ENCODE data around the gene HHATL. TPM values are rescaled to one million over a fixed set of nuclear protein-coding genes. Genes with fewer than 3 reads are reported as not detected.

Gene HHATL
- polyA plus RNA-seq, 3 donors, result not detected

DNA sequence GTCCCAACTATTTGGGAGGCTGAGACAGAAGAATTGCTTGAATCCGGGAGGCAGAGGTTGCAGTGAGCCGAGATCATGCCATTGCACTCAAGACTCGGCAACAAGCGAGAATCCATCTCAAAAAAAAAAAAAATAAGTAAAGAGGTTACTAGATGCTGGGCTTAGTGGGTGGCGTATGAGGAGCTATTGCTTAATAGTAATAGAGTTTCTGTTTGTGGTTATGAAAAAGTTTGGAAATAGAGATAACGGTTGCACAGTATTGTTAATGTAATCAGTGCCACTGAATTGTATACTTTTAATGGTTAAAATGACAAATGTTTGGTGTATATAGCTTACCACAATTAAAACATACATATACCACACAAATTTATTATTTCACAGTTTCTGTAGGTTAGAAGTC is 14.7 kb upstream of the HHATL start:
- H3K9ac ChIP-seq (ENCODE audit: insufficient read depth, low read length, poor library complexity, severe bottlenecking), result no peak overlapping the region
- intact Hi-C loops (cut with micrococcal nuclease), result no loop called here
- peak overlapping the region in 3 of 7 donors; percentile 50 to 53 (median 50) for H3K27ac Mint-ChIP-seq

DNA sequence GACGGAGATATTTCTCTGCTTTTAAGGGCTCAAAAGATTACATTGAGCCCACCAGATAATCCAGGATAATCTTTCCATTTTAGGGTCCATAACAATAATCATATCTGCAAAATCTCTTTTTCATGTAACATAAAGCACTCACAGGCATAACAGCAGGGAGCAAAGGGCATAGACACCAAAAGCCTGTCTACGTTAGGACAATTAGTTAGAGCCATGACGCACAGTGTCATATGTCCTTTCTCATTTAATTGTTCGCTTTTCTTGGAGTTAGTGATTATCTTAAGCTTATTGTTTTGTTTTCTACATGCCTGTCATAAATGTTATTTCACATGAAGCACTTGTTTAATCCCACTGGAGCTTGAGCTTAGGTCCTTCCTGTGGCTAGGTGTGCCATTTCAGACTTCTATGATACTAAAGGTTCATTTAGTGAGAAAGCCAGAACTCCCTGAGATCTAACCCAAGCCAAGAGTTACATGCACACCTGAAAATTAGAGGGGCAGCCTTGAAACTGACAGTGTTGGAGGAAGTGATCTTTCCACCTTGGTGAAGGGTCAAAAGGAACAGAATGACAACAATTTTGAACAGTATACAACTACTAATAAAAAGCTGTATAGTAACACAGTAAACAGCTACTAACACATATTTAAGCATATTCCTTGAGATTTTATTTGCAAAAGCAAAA is 11.7 kb upstream of the HHATL start:
- Histone ChIP-seq H3K9me3 (replicated peaks in 1 of 2; ENCODE audit: control insufficient read depth in 1 of 2, insufficient read depth in 1 of 2, low read length in 2 of 2) (no peaks in the 10 kb centered on the region), H4K20me1 (ENCODE audit: insufficient read depth, low read length) (no peaks in the 10 kb centered on the region), H3K36me3 (replicated peaks in 1 of 2; ENCODE audit: control insufficient read depth in 1 of 2, insufficient read depth in 2 of 2, low read length in 2 of 2) (no peaks in the 10 kb centered on the region), H3K4me1 (ENCODE audit: control insufficient read depth in 1 of 2, insufficient read depth in 2 of 2, low read length in 2 of 2) (peaks cover 30 to 36% of the 10 kb centered on the region in 2 donors), H3K27me3 (ENCODE audit: control insufficient read depth in 2 of 2, insufficient read depth in 2 of 2, low read length in 2 of 2) (no peaks in the 10 kb centered on the region), H2AFZ (ENCODE audit: insufficient read depth, low read depth, low read length, poor library complexity, severe bottlenecking) (no peak overlapping the region), H3K79me2 (ENCODE audit: insufficient read depth, low read length) (no peaks in the 10 kb centered on the region), H3K9ac (ENCODE audit: insufficient read depth, low read length, poor library complexity, severe bottlenecking) (no peak overlapping the region), H3K27ac (ENCODE audit: low read depth in 1 of 2, low read length in 2 of 2) (no peak overlapping the region), H3K4me2 (replicated peaks; ENCODE audit: extremely low read depth, low read length, poor library complexity, severe bottlenecking) (no peak overlapping the region), H3K4me3 (replicated peaks in 1 of 3; ENCODE audit: low read depth in 2 of 3, low read length in 3 of 3) (no peak overlapping the region)
- H3K4me3 Mint-ChIP-seq, result no peak overlapping the region
- intact Hi-C loops (cut with micrococcal nuclease), result no loop called here
- peaks cover 0 to 2% (median 1%) of the 10 kb centered on the region in 3 donors for H3K27me3 Mint-ChIP-seq (ENCODE audit: low read depth in 3 of 3)
- H3K4me1 Mint-ChIP-seq, result peaks cover 42% of the 10 kb centered on the region
- H3K9me3 Mint-ChIP-seq, result no peaks in the 10 kb centered on the region
- H3K27ac Mint-ChIP-seq, result no peak overlapping the region
- WGBS (ENCODE audit: insufficient coverage), result 78% methylated on average over 1 of the region's 4 CpGs
- DNase-seq, result no peak
- no peaks in the 10 kb centered on the region for H3K36me3 Mint-ChIP-seq
- TF ChIP-seq, protein P1, sequence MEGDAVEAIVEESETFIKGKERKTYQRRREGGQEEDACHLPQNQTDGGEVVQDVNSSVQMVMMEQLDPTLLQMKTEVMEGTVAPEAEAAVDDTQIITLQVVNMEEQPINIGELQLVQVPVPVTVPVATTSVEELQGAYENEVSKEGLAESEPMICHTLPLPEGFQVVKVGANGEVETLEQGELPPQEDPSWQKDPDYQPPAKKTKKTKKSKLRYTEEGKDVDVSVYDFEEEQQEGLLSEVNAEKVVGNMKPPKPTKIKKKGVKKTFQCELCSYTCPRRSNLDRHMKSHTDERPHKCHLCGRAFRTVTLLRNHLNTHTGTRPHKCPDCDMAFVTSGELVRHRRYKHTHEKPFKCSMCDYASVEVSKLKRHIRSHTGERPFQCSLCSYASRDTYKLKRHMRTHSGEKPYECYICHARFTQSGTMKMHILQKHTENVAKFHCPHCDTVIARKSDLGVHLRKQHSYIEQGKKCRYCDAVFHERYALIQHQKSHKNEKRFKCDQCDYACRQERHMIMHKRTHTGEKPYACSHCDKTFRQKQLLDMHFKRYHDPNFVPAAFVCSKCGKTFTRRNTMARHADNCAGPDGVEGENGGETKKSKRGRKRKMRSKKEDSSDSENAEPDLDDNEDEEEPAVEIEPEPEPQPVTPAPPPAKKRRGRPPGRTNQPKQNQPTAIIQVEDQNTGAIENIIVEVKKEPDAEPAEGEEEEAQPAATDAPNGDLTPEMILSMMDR (IDR thresholded peaks at IDR 0.05), result no peak

More for the DNA sequence above, 14.7 kb upstream of the HHATL start:
- Histone ChIP-seq H3K4me1 (ENCODE audit: control insufficient read depth in 1 of 2, insufficient read depth in 2 of 2, low read length in 2 of 2) (peaks cover 40 to 50% of the 10 kb centered on the region in 2 donors), H2AFZ (ENCODE audit: insufficient read depth, low read depth, low read length, poor library complexity, severe bottlenecking) (no peak overlapping the region), H3K4me3 (replicated peaks in 1 of 3; ENCODE audit: low read depth in 2 of 3, low read length in 3 of 3) (peak overlapping the region in 1 of 3 experiments; percentile 8), H3K27ac (ENCODE audit: low read depth in 1 of 2, low read length in 2 of 2) (peak overlapping the region in 1 of 2 donors; percentile 43), H3K36me3 (replicated peaks in 1 of 2; ENCODE audit: control insufficient read depth in 1 of 2, insufficient read depth in 2 of 2, low read length in 2 of 2) (no peaks in the 10 kb centered on the region), H4K20me1 (ENCODE audit: insufficient read depth, low read length) (no peaks in the 10 kb centered on the region), H3K9me3 (replicated peaks in 1 of 2; ENCODE audit: control insufficient read depth in 1 of 2, insufficient read depth in 1 of 2, low read length in 2 of 2) (no peaks in the 10 kb centered on the region), H3K79me2 (ENCODE audit: insufficient read depth, low read length) (no peaks in the 10 kb centered on the region), H3K27me3 (ENCODE audit: control insufficient read depth in 2 of 2, insufficient read depth in 2 of 2, low read length in 2 of 2) (no peaks in the 10 kb centered on the region), H3K4me2 (replicated peaks; ENCODE audit: extremely low read depth, low read length, poor library complexity, severe bottlenecking) (no peak overlapping the region)
- peak in 1 of 3 donors; percentile 22 for DNase-seq
- TF ChIP-seq, protein P1 (IDR thresholded peaks at IDR 0.05), result no peak
- Mint-ChIP-seq H3K27me3 (ENCODE audit: low read depth in 3 of 3) (peaks cover 0 to 2% (median 1%) of the 10 kb centered on the region in 3 donors), H3K9me3 (peaks cover 0 to 3% (median 0%) of the 10 kb centered on the region in 7 donors), H3K4me3 (peak overlapping the region in 1 of 2 donors; percentile 21), H3K36me3 (no peaks in the 10 kb centered on the region), H3K4me1 (peaks cover 53% of the 10 kb centered on the region)
- 30% methylated on average over 2 of the region's 6 CpGs for WGBS (ENCODE audit: insufficient coverage)

All from CD14-positive monocyte (primary cell).